HFFc6 (cell line): Measurements from ENCODE around the gene SERTAD2. TPM values are rescaled to one million over a fixed set of nuclear protein-coding genes. Genes with fewer than 3 reads are reported as not detected.

Source experiments
- DNase-seq: peaks from one replicate; pipeline ENCODE4 v3.0.0-alpha.2; 2018
- H3K27ac Mint-ChIP-seq: 2 replicates; pipeline ENCODE4 v1.8.0; 2020; ENCODE audit warnings: mild to moderate bottlenecking, mixed read lengths
- H3K27me3 Mint-ChIP-seq: 2 replicates; pipeline ENCODE4 v1.8.0; 2021; ENCODE audit warnings: mild to moderate bottlenecking, moderate library complexity, mixed read lengths; ENCODE audit not compliant: insufficient read depth
- H3K36me3 Mint-ChIP-seq: 2 replicates; pipeline ENCODE4 v1.8.0; 2021; ENCODE audit warnings: low read depth, mixed read lengths
- H3K4me1 Mint-ChIP-seq: 2 replicates; pipeline ENCODE4 v1.8.0; 2020; ENCODE audit warnings: low read depth, mixed read lengths
- H3K4me3 Mint-ChIP-seq: 2 replicates; pipeline ENCODE4 v1.8.0; 2020; ENCODE audit warnings: mild to moderate bottlenecking, moderate library complexity, mixed read lengths
- H3K9me3 Mint-ChIP-seq: 2 replicates; pipeline ENCODE4 v1.8.0; 2020; ENCODE audit warnings: mild to moderate bottlenecking, mixed read lengths
- CTCF ChIP-seq: fragments of 200-600 bp; sonication (generic); IDR thresholded peaks from 2 replicates; pipeline ENCODE4 v1.5.0; 2021; ENCODE audit warnings: antibody characterized with exemption, mild to moderate bottlenecking
- total RNA-seq, 6 experiments: library from RNA; stranded (reverse); fragmentation: NEBNext Ultra II Directional; extraction: Animal tissue kit (Norgen Biotek cat#: 25700); gene quantifications; 2 replicates in 1 of 6; 3 replicates in 5 of 6; pipeline ENCODE4 v1.2.3, GENCODE V29; 2021

The SERTAD2 gene
- total RNA-seq, 6 experiments from 2014 or later, result 22.2 to 33.9 (median 29.1) TPM

GRCh38 chr2:64651590-64651989 lies 2.1 kb downstream of the SERTAD2 start:
- peak overlapping the region; percentile 88; the same call in 1 of the 2 replicates for H3K27ac Mint-ChIP-seq
- DNase-seq, result no peak
- H3K9me3 Mint-ChIP-seq, result no peaks in the 10 kb centered on the region
- peak overlapping the region; percentile 92 for H3K4me3 Mint-ChIP-seq
- H3K36me3 Mint-ChIP-seq, result no peaks in the 10 kb centered on the region
- no peak for TF ChIP-seq CTCF
- H3K27me3 Mint-ChIP-seq, result no peaks in the 10 kb centered on the region; the same call in 1 of the 2 replicates
- peaks cover 80% of the 10 kb centered on the region for H3K4me1 Mint-ChIP-seq

GRCh38 chr2:64650722-64651338 lies 2.9 kb downstream of the SERTAD2 start:
- DNase-seq, result no peak
- TF ChIP-seq CTCF, result no peak
- peak overlapping the region; percentile 92; the same call in 1 of the 2 replicates for H3K4me3 Mint-ChIP-seq
- H3K27ac Mint-ChIP-seq, result no peak overlapping the region
- peaks cover 80% of the 10 kb centered on the region for H3K4me1 Mint-ChIP-seq
- H3K9me3 Mint-ChIP-seq, result no peaks in the 10 kb centered on the region
- no peaks in the 10 kb centered on the region for H3K36me3 Mint-ChIP-seq
- H3K27me3 Mint-ChIP-seq, result no peaks in the 10 kb centered on the region; the same call in 1 of the 2 replicates

- H3K27ac Mint-ChIP-seq, result no peak overlapping the region
- H3K36me3 Mint-ChIP-seq, result no peaks in the 10 kb centered on the region
- peaks cover 77% of the 10 kb centered on the region for H3K4me1 Mint-ChIP-seq
- no peaks in the 10 kb centered on the region; the same call in 1 of the 2 replicates for H3K27me3 Mint-ChIP-seq
- no peaks in the 10 kb centered on the region for H3K9me3 Mint-ChIP-seq
- no peak overlapping the region for H3K4me3 Mint-ChIP-seq
- DNase-seq, result no peak
- TF ChIP-seq CTCF, result no peak
Measured at GRCh38 chr2:64650296-64650695, 3.4 kb downstream of the SERTAD2 start.

- H3K36me3 Mint-ChIP-seq, result no peaks in the 10 kb centered on the region
- TF ChIP-seq CTCF, result no peak
- no peaks in the 10 kb centered on the region; the same call in 1 of the 2 replicates for H3K27me3 Mint-ChIP-seq
- H3K9me3 Mint-ChIP-seq, result no peaks in the 10 kb centered on the region
- peaks cover 77% of the 10 kb centered on the region for H3K4me1 Mint-ChIP-seq
- no peak overlapping the region for H3K27ac Mint-ChIP-seq
- DNase-seq, result no peak
- no peak overlapping the region for H3K4me3 Mint-ChIP-seq
Measured at GRCh38 chr2:64649626-64650025, 4.1 kb downstream of the SERTAD2 start.

GRCh38 chr2:64649013-64649484 lies 4.7 kb downstream of the SERTAD2 start:
- Mint-ChIP-seq H3K36me3 (no peaks in the 10 kb centered on the region), H3K27me3 (no peaks in the 10 kb centered on the region; the same call in 1 of the 2 replicates), H3K4me3 (no peak overlapping the region), H3K27ac (no peak overlapping the region), H3K4me1 (peaks cover 80% of the 10 kb centered on the region), H3K9me3 (no peaks in the 10 kb centered on the region)
- TF ChIP-seq CTCF, result no peak
- DNase-seq, result no peak
